ENCODE results near the gene B3GNT8. TPM values are rescaled to one million over a fixed set of nuclear protein-coding genes. Genes with fewer than 3 reads are reported as not detected.
"Not testable (repeated sequence)": the region's sequence is repeated elsewhere in the genome, so short reads cannot be mapped to it uniquely, and the experiment has no call there.

B3GNT8 gene
- total RNA-seq, 1 donor from 2014 or later = not detected

GRCh38 chr19:41435936-41436673 is 8.9 kb upstream of the B3GNT8 start:
- Histone ChIP-seq H3K4me1 (peaks cover 5% of the 10 kb centered on the region), H3K9ac (no peak overlapping the region), H4K20me1 (ENCODE audit: low read depth) (no peaks in the 10 kb centered on the region), H3K27me3 (no peaks in the 10 kb centered on the region), H3K27ac (no peak overlapping the region), H2AFZ (replicated peaks) (no peak overlapping the region), H3K4me3 (no peak overlapping the region), H3F3A (ENCODE audit: low read depth) (peaks cover 4% of the 10 kb centered on the region), H3K79me2 (ENCODE audit: low read depth) (peaks cover 18% of the 10 kb centered on the region), H3K4me2 (no peak overlapping the region), H3K36me3 (no peaks in the 10 kb centered on the region), H3K9me3 (ENCODE audit: low read depth) (no peaks in the 10 kb centered on the region)
- Mint-ChIP-seq H3K4me3 (no peak overlapping the region), H3K27me3 (ENCODE audit: insufficient read depth, low read depth) (peaks cover 11% of the 10 kb centered on the region), H3K9me3 (peaks cover 4% of the 10 kb centered on the region), H3K36me3 (peaks cover 11% of the 10 kb centered on the region), H3K27ac (no peak overlapping the region), H3K4me1 (peaks cover 7% of the 10 kb centered on the region)
- DNase-seq (ENCODE audit: low spot score) = no peak
- TF ChIP-seq EZH2phosphoT487 (IDR thresholded peaks at IDR 0.05) (no peak), CTCF (IDR thresholded peaks at IDR 0.05) (no peak), EZH2 (IDR thresholded peaks at IDR 0.05) (no peak)

DNA sequence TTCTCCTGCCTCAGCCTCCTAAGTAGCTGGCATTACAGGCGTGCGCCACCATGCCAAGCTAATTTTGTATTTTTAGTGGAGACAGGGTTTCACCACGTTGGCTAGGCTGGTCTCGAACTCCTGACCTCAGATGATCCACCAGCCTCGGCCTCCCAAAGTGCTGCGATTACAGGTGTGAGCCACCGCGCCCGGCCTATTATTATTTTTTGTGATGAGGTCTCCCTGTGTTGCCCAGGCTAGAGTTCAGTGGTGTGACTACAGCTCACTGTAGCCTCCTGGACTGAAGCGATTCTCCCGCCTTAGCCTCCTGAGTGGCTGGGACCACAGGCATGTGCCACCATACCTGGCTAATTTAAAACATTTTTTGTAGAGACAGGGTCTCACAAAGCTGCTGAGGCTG is 8.2 kb upstream of the B3GNT8 start:
- not testable (repeated sequence) for H3K9me3 ChIP-seq (ENCODE audit: low read depth); H3K9me3 Mint-ChIP-seq; H3K4me1 ChIP-seq; H3K9ac ChIP-seq; H3K27ac ChIP-seq; H3F3A ChIP-seq (ENCODE audit: low read depth); H4K20me1 ChIP-seq (ENCODE audit: low read depth); H3K4me2 ChIP-seq; DNase-seq (ENCODE audit: low spot score); H3K4me1 Mint-ChIP-seq; H3K27me3 Mint-ChIP-seq (ENCODE audit: insufficient read depth, low read depth); H3K4me3 Mint-ChIP-seq; H2AFZ ChIP-seq (replicated peaks); H3K4me3 ChIP-seq; H3K27me3 ChIP-seq; H3K27ac Mint-ChIP-seq; H3K36me3 ChIP-seq
- peaks cover 12% of the 10 kb centered on the region for H3K36me3 Mint-ChIP-seq
- H3K79me2 ChIP-seq (ENCODE audit: low read depth) = peaks cover 18% of the 10 kb centered on the region

GRCh38 chr19:41434450-41434849 is 7.3 kb upstream of the B3GNT8 start:
- H3K4me2 ChIP-seq = no peak overlapping the region
- H3K9me3 Mint-ChIP-seq = no peaks in the 10 kb centered on the region
- TF ChIP-seq CTCF (IDR thresholded peaks at IDR 0.05) (no peak), EZH2phosphoT487 (IDR thresholded peaks at IDR 0.05) (no peak), EZH2 (IDR thresholded peaks at IDR 0.05) (no peak)
- H3K9me3 ChIP-seq (ENCODE audit: low read depth) = no peaks in the 10 kb centered on the region
- no peak overlapping the region for H3K4me3 ChIP-seq
- DNase-seq (ENCODE audit: low spot score) = no peak
- H3K4me1 Mint-ChIP-seq = peaks cover 4% of the 10 kb centered on the region
- no peaks in the 10 kb centered on the region for H3K36me3 ChIP-seq
- no peak overlapping the region for H3K4me3 Mint-ChIP-seq
- peaks cover 4% of the 10 kb centered on the region for H3F3A ChIP-seq (ENCODE audit: low read depth)
- no peak overlapping the region for H3K27ac Mint-ChIP-seq
- H3K9ac ChIP-seq = no peak overlapping the region
- H4K20me1 ChIP-seq (ENCODE audit: low read depth) = no peaks in the 10 kb centered on the region
- peaks cover 10% of the 10 kb centered on the region for H3K27me3 Mint-ChIP-seq (ENCODE audit: insufficient read depth, low read depth)
- peaks cover 12% of the 10 kb centered on the region for H3K36me3 Mint-ChIP-seq
- no peak overlapping the region for H2AFZ ChIP-seq (replicated peaks)
- no peak overlapping the region for H3K27ac ChIP-seq
- H3K4me1 ChIP-seq = peaks cover 5% of the 10 kb centered on the region
- H3K79me2 ChIP-seq (ENCODE audit: low read depth) = peaks cover 18% of the 10 kb centered on the region
- no peaks in the 10 kb centered on the region for H3K27me3 ChIP-seq

GRCh38 chr19:41433171-41433570 is 6.0 kb upstream of the B3GNT8 start:
- H3K4me1 Mint-ChIP-seq = peaks cover 3% of the 10 kb centered on the region
- H3K4me2 ChIP-seq = no peak overlapping the region
- no peak overlapping the region for H3K9ac ChIP-seq
- no peak overlapping the region for H3K4me3 Mint-ChIP-seq
- peaks cover 4% of the 10 kb centered on the region for H3F3A ChIP-seq (ENCODE audit: low read depth)
- no peaks in the 10 kb centered on the region for H3K9me3 Mint-ChIP-seq
- no peak overlapping the region for H2AFZ ChIP-seq (replicated peaks)
- no peak overlapping the region for H3K27ac Mint-ChIP-seq
- H3K36me3 ChIP-seq = no peaks in the 10 kb centered on the region
- no peaks in the 10 kb centered on the region for H3K27me3 ChIP-seq
- no peak overlapping the region for H3K4me3 ChIP-seq
- no peaks in the 10 kb centered on the region for H4K20me1 ChIP-seq (ENCODE audit: low read depth)
- H3K79me2 ChIP-seq (ENCODE audit: low read depth) = peaks cover 6% of the 10 kb centered on the region
- TF ChIP-seq EZH2 (IDR thresholded peaks at IDR 0.05) = no peak
- TF ChIP-seq CTCF (IDR thresholded peaks at IDR 0.05) = no peak
- TF ChIP-seq EZH2phosphoT487 (IDR thresholded peaks at IDR 0.05) = no peak
- H3K9me3 ChIP-seq (ENCODE audit: low read depth) = no peaks in the 10 kb centered on the region
- H3K36me3 Mint-ChIP-seq = peaks cover 12% of the 10 kb centered on the region
- DNase-seq (ENCODE audit: low spot score) = no peak
- no peak overlapping the region for H3K27ac ChIP-seq
- H3K4me1 ChIP-seq = peaks cover 5% of the 10 kb centered on the region
- peaks cover 10% of the 10 kb centered on the region for H3K27me3 Mint-ChIP-seq (ENCODE audit: insufficient read depth, low read depth)

Data from neural progenitor cell (in vitro differentiated cells).